Left ventricle myocardium inferior (tissue), 1 donor: Measurements from ENCODE around the gene CFAP74. TPM values are rescaled to one million over a fixed set of nuclear protein-coding genes. Genes with fewer than 3 reads are reported as not detected.
"Not testable (repeated sequence)": the region's sequence is repeated elsewhere in the genome, so short reads cannot be mapped to it uniquely, and the experiment has no call there.

Source experiments
- DNase-seq: peaks from one replicate; pipeline ENCODE4 v3.0.0-alpha.2; 2020
- H3K27ac ChIP-seq: fragments of 200-600 bp; replicated peaks from 2 replicates; pipeline ENCODE4 v1.8.0; 2021
- H3K27me3 ChIP-seq: fragments of 200-600 bp; 2 replicates; pipeline ENCODE4 v1.8.0; 2021; ENCODE audit warnings: low read depth
- H3K36me3 ChIP-seq: fragments of 200-600 bp; 2 replicates; pipeline ENCODE4 v1.8.0; 2021
- H3K4me1 ChIP-seq: fragments of 200-600 bp; 2 replicates; pipeline ENCODE4 v1.8.0; 2021
- H3K4me3 ChIP-seq: fragments of 200-600 bp; 2 replicates; pipeline ENCODE4 v1.8.0; 2021; ENCODE audit warnings: mild to moderate bottlenecking, moderate library complexity
- H3K9me3 ChIP-seq: fragments of 200-600 bp; replicated peaks from 2 replicates; pipeline ENCODE4 v1.8.0; 2021
- CTCF ChIP-seq: fragments of 200-600 bp; IDR thresholded peaks from 2 replicates; pipeline ENCODE4 v1.8.0; 2021; ENCODE audit warnings: antibody characterized with exemption, mild to moderate bottlenecking, borderline replicate concordance
- intact Hi-C: fragments of 100-400 bp; cut with micrococcal nuclease; formaldehyde crosslinking; loops from one replicate; pipeline ENCODE4 v1.11.0; 2022
- total RNA-seq: library from RNA; stranded (reverse); fragmentation: NEBNext Ultra II Directional; extraction: Animal tissue kit (Norgen Biotek cat#: 25700); gene quantifications from one replicate; pipeline ENCODE4 v1.2.1, GENCODE V29; 2021
- donor health status: DM: no; HTN: yes; CAD: no; lungs with severe emphysema.

CFAP74 gene
- total RNA-seq, 1 donor from 2014 or later: not detected

GRCh38 chr1:1979482-1980165, 24.0 kb downstream of the CFAP74 start:
- no peaks in the 10 kb centered on the region for H3K9me3 ChIP-seq
- H3K4me1 ChIP-seq: no peaks in the 10 kb centered on the region
- H3K27me3 ChIP-seq: peaks cover 46% of the 10 kb centered on the region
- H3K36me3 ChIP-seq: no peaks in the 10 kb centered on the region
- H3K27ac ChIP-seq: no peak overlapping the region
- no peak for TF ChIP-seq CTCF
- no peak for DNase-seq
- intact Hi-C loops: no loop called here
- no peak overlapping the region for H3K4me3 ChIP-seq

GRCh38 chr1:1978690-1979481, 24.7 kb downstream of the CFAP74 start:
- H3K27ac ChIP-seq, H3K4me1 ChIP-seq, H3K4me3 ChIP-seq, H3K9me3 ChIP-seq, intact Hi-C loops, DNase-seq, H3K36me3 ChIP-seq: not testable (repeated sequence)
- peaks cover 46% of the 10 kb centered on the region for H3K27me3 ChIP-seq

- no peak for TF ChIP-seq CTCF
- H3K27ac ChIP-seq: no peak overlapping the region
- DNase-seq: no peak
- no peaks in the 10 kb centered on the region for H3K9me3 ChIP-seq
- no peaks in the 10 kb centered on the region for H3K36me3 ChIP-seq
- peaks cover 49% of the 10 kb centered on the region for H3K27me3 ChIP-seq
- no peaks in the 10 kb centered on the region for H3K4me1 ChIP-seq
- no peak overlapping the region for H3K4me3 ChIP-seq
- intact Hi-C loops: no loop called here
These were observed 25.5 kb downstream of the CFAP74 start for GRCh38 chr1:1978108-1978507.

GRCh38 chr1:1976031-1976430, 27.6 kb downstream of the CFAP74 start:
- TF ChIP-seq CTCF: no peak
- no peak for DNase-seq
- H3K27me3 ChIP-seq: peaks cover 66% of the 10 kb centered on the region
- intact Hi-C loops: no loop called here
- H3K4me1 ChIP-seq: no peaks in the 10 kb centered on the region
- no peak overlapping the region for H3K4me3 ChIP-seq
- H3K9me3 ChIP-seq: no peaks in the 10 kb centered on the region
- H3K36me3 ChIP-seq: no peaks in the 10 kb centered on the region
- no peak overlapping the region for H3K27ac ChIP-seq

GRCh38 chr1:1975535-1975934, 28.1 kb downstream of the CFAP74 start:
- intact Hi-C loops: no loop called here
- H3K27ac ChIP-seq: no peak overlapping the region

More at GRCh38 chr1:1975535-1975934, 28.1 kb downstream of the CFAP74 start:
- no peaks in the 10 kb centered on the region for H3K9me3 ChIP-seq
- H3K36me3 ChIP-seq: no peaks in the 10 kb centered on the region
- no peak overlapping the region for H3K4me3 ChIP-seq
- TF ChIP-seq CTCF: no peak
- no peak for DNase-seq
- no peaks in the 10 kb centered on the region for H3K4me1 ChIP-seq
- peaks cover 66% of the 10 kb centered on the region for H3K27me3 ChIP-seq
